Liver (tissue), 9 donors: ENCODE results near the gene RNGTT. TPM values are rescaled to one million over a fixed set of nuclear protein-coding genes. Genes with fewer than 3 reads are reported as not detected.

Source experiments
- DNase-seq: peaks from one replicate; pipeline ENCODE4 v3.0.0-alpha.2; 2017; ENCODE audit warnings: low spot score
- H3K27ac ChIP-seq, 2 donors: one replicate each; pipeline ENCODE4 v1.7.0; 2013; ENCODE audit warnings: inconsistent platforms in 2 of 2, low read length in 2 of 2, control low read depth in 1 of 2, low read depth in 1 of 2, mild to moderate bottlenecking in 1 of 2
- H3K27me3 ChIP-seq, 4 donors: one replicate each; pipeline versions ENCODE4 v1.6.1 to v1.7.0; 2013; ENCODE audit warnings: low read length in 3 of 4, inconsistent platforms in 1 of 4, mild to moderate bottlenecking in 1 of 4, moderate library complexity in 1 of 4; ENCODE audit not compliant: control insufficient read depth in 4 of 4, insufficient read depth in 4 of 4
- H3K36me3 ChIP-seq, 4 donors: one replicate each; pipeline versions ENCODE4 v1.6.1 to v1.7.0; 2013; ENCODE audit warnings: low read length in 3 of 4, mild to moderate bottlenecking in 3 of 4, low read depth in 1 of 4, moderate library complexity in 1 of 4; ENCODE audit not compliant: control insufficient read depth in 4 of 4, insufficient read depth in 3 of 4
- H3K4me1 ChIP-seq, 4 donors: one replicate each; pipeline versions ENCODE4 v1.6.1 to v1.7.0; 2013; ENCODE audit warnings: low read length in 3 of 4, mild to moderate bottlenecking in 3 of 4, moderate library complexity in 1 of 4; ENCODE audit not compliant: control insufficient read depth in 4 of 4, insufficient read depth in 4 of 4
- H3K4me3 ChIP-seq, 3 donors: one replicate each; pipeline versions ENCODE4 v1.6.1 to v1.7.0; 2013; ENCODE audit warnings: low read length in 3 of 3, control low read depth in 1 of 3, low read depth in 1 of 3, mild to moderate bottlenecking in 1 of 3
- H3K9ac ChIP-seq, 2 donors: one replicate each; pipeline ENCODE4 v1.7.0; 2013; ENCODE audit warnings: low read length in 2 of 2, mild to moderate bottlenecking in 2 of 2, moderate library complexity in 2 of 2, control low read depth in 1 of 2, low read depth in 1 of 2
- H3K9me3 ChIP-seq, 4 donors: one replicate each; pipeline versions ENCODE4 v1.6.1 to v1.7.0; 2013; ENCODE audit warnings: low read length in 3 of 4; ENCODE audit not compliant: control insufficient read depth in 4 of 4
- EGR1 ChIP-seq, 2 donors: IDR thresholded peaks; 2 replicates each; pipeline ENCODE4 v1.6.1; 2016 to 2018; ENCODE audit warnings: antibody characterized with exemption in 2 of 2, low read depth in 2 of 2
- FOXA1 ChIP-seq: IDR thresholded peaks from 2 replicates; pipeline ENCODE4 v1.6.1; 2016; ENCODE audit warnings: antibody characterized with exemption
- GABPA ChIP-seq, 2 donors: IDR thresholded peaks in 1 of 2; conservative IDR thresholded peaks in 1 of 2; 2 replicates each; pipeline ENCODE4 v1.6.1; 2016; ENCODE audit warnings: antibody characterized with exemption in 2 of 2, mild to moderate bottlenecking in 1 of 2, moderate library complexity in 1 of 2
- HNF4A ChIP-seq, 2 donors: conservative IDR thresholded peaks; 2 replicates each; pipeline ENCODE4 v1.6.1; 2016; ENCODE audit warnings: antibody characterized with exemption in 2 of 2, mild to moderate bottlenecking in 2 of 2
- MAX ChIP-seq: IDR thresholded peaks from 2 replicates; pipeline ENCODE4 v1.6.1; 2016; ENCODE audit warnings: antibody characterized with exemption
- NR2F2 ChIP-seq: IDR thresholded peaks from 2 replicates; pipeline ENCODE4 v1.6.1; 2016; ENCODE audit warnings: antibody characterized with exemption
- RAD21 ChIP-seq, 2 donors: IDR thresholded peaks; 2 replicates each; pipeline ENCODE4 v1.6.1; 2016; ENCODE audit warnings: antibody characterized with exemption in 2 of 2, mild to moderate bottlenecking in 2 of 2
- TAF1 ChIP-seq: conservative IDR thresholded peaks from 2 replicates; pipeline ENCODE4 v1.6.1; 2016; ENCODE audit warnings: antibody characterized with exemption, mild to moderate bottlenecking
- YY1 ChIP-seq: IDR thresholded peaks from 2 replicates; pipeline ENCODE4 v1.6.1; 2016; ENCODE audit warnings: antibody characterized with exemption, mild to moderate bottlenecking
- WGBS: extraction: QIAGEN DNeasy Blood & Tissue Kit; methylation state at CpG from one replicate; pipeline ENCODE4 v1.1.7; 2013; 5-methylcytosine and 5-hydroxymethylcytosine counted together
- polyA plus RNA-seq, 2 donors: library from polyadenylated mRNA; stranded (reverse) in 1 of 2; unstranded in 1 of 2; fragments of 200-250 nt in 1 of 2; fragments of >200 nt in 1 of 2; fragmentation: Nextera tagmentation in 1 of 2; extraction: Ambion mirVana in 1 of 2; gene quantifications; one replicate each; pipeline versions ENCODE4 v1.2.1 to v1.2.3, GENCODE V29; 2013 to 2015
- total RNA-seq, 2 donors: library from RNA; depleted of rRNA; stranded (reverse); fragments of >200 nt; gene quantifications; one replicate each; pipeline ENCODE4 v1.2.3, GENCODE V29; 2014
- TF ChIP-seq, protein P1 (sequence below): IDR thresholded peaks from 2 replicates; pipeline ENCODE4 v1.6.1; 2016; ENCODE audit warnings: antibody characterized with exemption, mild to moderate bottlenecking
- TF ChIP-seq, protein P2 (sequence below): IDR thresholded peaks from 2 replicates; pipeline ENCODE4 v1.6.1; 2016; ENCODE audit warnings: antibody characterized with exemption
- TF ChIP-seq, protein P3 (sequence below): IDR thresholded peaks from 2 replicates; pipeline ENCODE4 v1.6.1; 2016; ENCODE audit warnings: antibody characterized with exemption
- donor health status: healthy.
- donor health status: healthy.
- donor health status: healthy.
- donor health status: healthy.
- donor health status: healthy.

RNGTT gene
- total and polyA plus RNA-seq, 4 donors = 4.1 to 20.8 (median 7.2) TPM

GRCh38 chr6:88761237-88762031, 202.0 kb downstream of the RNGTT start:
- Histone ChIP-seq H3K4me3 (no peak overlapping the region), H3K36me3 (no peaks in the 10 kb centered on the region), H3K27ac (no peak overlapping the region), H3K4me1 (no peaks in the 10 kb centered on the region), H3K9me3 (no peaks in the 10 kb centered on the region), H3K27me3 (no peaks in the 10 kb centered on the region), H3K9ac (no peak overlapping the region)
- no peak for TF ChIP-seq TAF1
- TF ChIP-seq RAD21 (IDR thresholded peaks at IDR 0.05) = no peak
- TF ChIP-seq, protein P1, sequence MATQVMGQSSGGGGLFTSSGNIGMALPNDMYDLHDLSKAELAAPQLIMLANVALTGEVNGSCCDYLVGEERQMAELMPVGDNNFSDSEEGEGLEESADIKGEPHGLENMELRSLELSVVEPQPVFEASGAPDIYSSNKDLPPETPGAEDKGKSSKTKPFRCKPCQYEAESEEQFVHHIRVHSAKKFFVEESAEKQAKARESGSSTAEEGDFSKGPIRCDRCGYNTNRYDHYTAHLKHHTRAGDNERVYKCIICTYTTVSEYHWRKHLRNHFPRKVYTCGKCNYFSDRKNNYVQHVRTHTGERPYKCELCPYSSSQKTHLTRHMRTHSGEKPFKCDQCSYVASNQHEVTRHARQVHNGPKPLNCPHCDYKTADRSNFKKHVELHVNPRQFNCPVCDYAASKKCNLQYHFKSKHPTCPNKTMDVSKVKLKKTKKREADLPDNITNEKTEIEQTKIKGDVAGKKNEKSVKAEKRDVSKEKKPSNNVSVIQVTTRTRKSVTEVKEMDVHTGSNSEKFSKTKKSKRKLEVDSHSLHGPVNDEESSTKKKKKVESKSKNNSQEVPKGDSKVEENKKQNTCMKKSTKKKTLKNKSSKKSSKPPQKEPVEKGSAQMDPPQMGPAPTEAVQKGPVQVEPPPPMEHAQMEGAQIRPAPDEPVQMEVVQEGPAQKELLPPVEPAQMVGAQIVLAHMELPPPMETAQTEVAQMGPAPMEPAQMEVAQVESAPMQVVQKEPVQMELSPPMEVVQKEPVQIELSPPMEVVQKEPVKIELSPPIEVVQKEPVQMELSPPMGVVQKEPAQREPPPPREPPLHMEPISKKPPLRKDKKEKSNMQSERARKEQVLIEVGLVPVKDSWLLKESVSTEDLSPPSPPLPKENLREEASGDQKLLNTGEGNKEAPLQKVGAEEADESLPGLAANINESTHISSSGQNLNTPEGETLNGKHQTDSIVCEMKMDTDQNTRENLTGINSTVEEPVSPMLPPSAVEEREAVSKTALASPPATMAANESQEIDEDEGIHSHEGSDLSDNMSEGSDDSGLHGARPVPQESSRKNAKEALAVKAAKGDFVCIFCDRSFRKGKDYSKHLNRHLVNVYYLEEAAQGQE = no peak
- TF ChIP-seq EGR1 (IDR thresholded peaks at IDR 0.05; ENCODE audit: low read depth in 2 of 2) = no peak
- TF ChIP-seq, protein P2, sequence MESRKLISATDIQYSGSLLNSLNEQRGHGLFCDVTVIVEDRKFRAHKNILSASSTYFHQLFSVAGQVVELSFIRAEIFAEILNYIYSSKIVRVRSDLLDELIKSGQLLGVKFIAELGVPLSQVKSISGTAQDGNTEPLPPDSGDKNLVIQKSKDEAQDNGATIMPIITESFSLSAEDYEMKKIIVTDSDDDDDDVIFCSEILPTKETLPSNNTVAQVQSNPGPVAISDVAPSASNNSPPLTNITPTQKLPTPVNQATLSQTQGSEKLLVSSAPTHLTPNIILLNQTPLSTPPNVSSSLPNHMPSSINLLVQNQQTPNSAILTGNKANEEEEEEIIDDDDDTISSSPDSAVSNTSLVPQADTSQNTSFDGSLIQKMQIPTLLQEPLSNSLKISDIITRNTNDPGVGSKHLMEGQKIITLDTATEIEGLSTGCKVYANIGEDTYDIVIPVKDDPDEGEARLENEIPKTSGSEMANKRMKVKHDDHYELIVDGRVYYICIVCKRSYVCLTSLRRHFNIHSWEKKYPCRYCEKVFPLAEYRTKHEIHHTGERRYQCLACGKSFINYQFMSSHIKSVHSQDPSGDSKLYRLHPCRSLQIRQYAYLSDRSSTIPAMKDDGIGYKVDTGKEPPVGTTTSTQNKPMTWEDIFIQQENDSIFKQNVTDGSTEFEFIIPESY = no peak
- DNase-seq = no peak
- WGBS = 96% methylated on average over 9 of the region's 9 CpGs

DNA sequence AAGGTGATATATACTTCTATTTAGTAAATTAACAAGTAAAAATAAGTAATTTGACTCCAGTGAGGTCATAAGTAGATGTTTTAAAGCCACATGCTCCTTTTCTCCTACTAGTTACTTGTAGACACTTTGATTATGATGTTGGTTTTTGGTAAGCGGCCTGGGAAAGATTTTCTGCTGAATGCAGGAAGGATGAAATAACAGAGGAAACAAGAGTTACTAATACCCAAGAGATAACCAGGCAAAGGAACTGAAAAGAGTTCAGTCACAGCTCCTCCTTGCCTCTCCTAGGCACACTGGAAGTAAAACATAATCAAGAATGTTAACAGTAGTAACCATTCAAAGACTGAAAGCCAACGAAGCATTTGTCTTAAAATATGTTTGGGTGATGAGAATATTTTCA, 203.3 kb downstream of the RNGTT start:
- Histone ChIP-seq H3K9ac (no peak overlapping the region), H3K36me3 (no peaks in the 10 kb centered on the region), H3K27me3 (no peaks in the 10 kb centered on the region), H3K9me3 (no peaks in the 10 kb centered on the region), H3K27ac (no peak overlapping the region), H3K4me1 (no peaks in the 10 kb centered on the region), H3K4me3 (no peak overlapping the region)
- 88% methylated on average over 2 of the region's 2 CpGs for WGBS
- no peak for DNase-seq
- TF ChIP-seq GABPA (IDR thresholded peaks at IDR 0.05 in 1 of 2, conservative IDR thresholded peaks at IDR 0.05 in 1 of 2) (no peak), YY1 (no peak), HNF4A (conservative IDR thresholded peaks at IDR 0.05) (no peak), EGR1 (IDR thresholded peaks at IDR 0.05; ENCODE audit: low read depth in 2 of 2) (no peak), MAX (no peak), FOXA1 (no peak), NR2F2 (no peak)
- TF ChIP-seq, protein P3, sequence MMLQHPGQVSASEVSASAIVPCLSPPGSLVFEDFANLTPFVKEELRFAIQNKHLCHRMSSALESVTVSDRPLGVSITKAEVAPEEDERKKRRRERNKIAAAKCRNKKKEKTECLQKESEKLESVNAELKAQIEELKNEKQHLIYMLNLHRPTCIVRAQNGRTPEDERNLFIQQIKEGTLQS = no peak
- TF ChIP-seq, protein P1 = no peak
